ENCODE measurements around the gene INO80D. TPM values are rescaled to one million over a fixed set of nuclear protein-coding genes. Genes with fewer than 3 reads are reported as not detected.

INO80D gene
- total and polyA plus RNA-seq, 2 of the 13 experiments (the other 11 are each of a cell fraction or from before 2014, with no cell fraction given): 7.6 to 7.9 TPM

- TF ChIP-seq, protein P1, sequence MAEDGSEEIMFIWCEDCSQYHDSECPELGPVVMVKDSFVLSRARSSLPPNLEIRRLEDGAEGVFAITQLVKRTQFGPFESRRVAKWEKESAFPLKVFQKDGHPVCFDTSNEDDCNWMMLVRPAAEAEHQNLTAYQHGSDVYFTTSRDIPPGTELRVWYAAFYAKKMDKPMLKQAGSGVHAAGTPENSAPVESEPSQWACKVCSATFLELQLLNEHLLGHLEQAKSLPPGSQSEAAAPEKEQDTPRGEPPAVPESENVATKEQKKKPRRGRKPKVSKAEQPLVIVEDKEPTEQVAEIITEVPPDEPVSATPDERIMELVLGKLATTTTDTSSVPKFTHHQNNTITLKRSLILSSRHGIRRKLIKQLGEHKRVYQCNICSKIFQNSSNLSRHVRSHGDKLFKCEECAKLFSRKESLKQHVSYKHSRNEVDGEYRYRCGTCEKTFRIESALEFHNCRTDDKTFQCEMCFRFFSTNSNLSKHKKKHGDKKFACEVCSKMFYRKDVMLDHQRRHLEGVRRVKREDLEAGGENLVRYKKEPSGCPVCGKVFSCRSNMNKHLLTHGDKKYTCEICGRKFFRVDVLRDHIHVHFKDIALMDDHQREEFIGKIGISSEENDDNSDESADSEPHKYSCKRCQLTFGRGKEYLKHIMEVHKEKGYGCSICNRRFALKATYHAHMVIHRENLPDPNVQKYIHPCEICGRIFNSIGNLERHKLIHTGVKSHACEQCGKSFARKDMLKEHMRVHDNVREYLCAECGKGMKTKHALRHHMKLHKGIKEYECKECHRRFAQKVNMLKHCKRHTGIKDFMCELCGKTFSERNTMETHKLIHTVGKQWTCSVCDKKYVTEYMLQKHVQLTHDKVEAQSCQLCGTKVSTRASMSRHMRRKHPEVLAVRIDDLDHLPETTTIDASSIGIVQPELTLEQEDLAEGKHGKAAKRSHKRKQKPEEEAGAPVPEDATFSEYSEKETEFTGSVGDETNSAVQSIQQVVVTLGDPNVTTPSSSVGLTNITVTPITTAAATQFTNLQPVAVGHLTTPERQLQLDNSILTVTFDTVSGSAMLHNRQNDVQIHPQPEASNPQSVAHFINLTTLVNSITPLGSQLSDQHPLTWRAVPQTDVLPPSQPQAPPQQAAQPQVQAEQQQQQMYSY (CRISPR knock-in tag; IDR thresholded peaks at IDR 0.05): no peak
- TF ChIP-seq ZSCAN29 (CRISPR knock-in tag; conservative IDR thresholded peaks at IDR 0.05) (0 out of 2 replicates have a peak, but pooled peaks have one; percentile 23), KLF9 (CRISPR knock-in tag; IDR thresholded peaks at IDR 0.05; ENCODE audit: low read depth) (no peak), ZNF24 (IDR thresholded peaks at IDR 0.05) (no peak), GABPA (IDR thresholded peaks at IDR 0.05; ENCODE audit: low read depth, low read length) (no peak), GABPA (CRISPR knock-in tag; IDR thresholded peaks at IDR 0.05; ENCODE audit: low read depth) (no peak), ZSCAN25 (CRISPR knock-in tag; IDR thresholded peaks at IDR 0.05) (peak; percentile 48; the same call in 1 of the 2 replicates), CEBPB (IDR thresholded peaks at IDR 0.05; ENCODE audit: borderline replicate concordance, low read depth, low read length) (no peak), MIER3 (CRISPR knock-in tag; IDR thresholded peaks at IDR 0.05; ENCODE audit: borderline replicate concordance) (no peak), BCLAF1 (IDR thresholded peaks at IDR 0.05) (no peak), ZNF253 (CRISPR knock-in tag; IDR thresholded peaks at IDR 0.05; ENCODE audit: borderline replicate concordance) (no peak), AGO2 (optimal IDR thresholded peaks at IDR 0.05; ENCODE audit: low read depth, low read length) (no peak)
These were observed 6.1 kb downstream of the INO80D start (continued) for GRCh38 chr2:206079699-206080465.

Measured in HepG2 (cell line).